ENCODE data around the gene ENHO. TPM values are rescaled to one million over a fixed set of nuclear protein-coding genes. Genes with fewer than 3 reads are reported as not detected.

Gene ENHO
- total RNA-seq, result 0.96 to 1.1 TPM (median 1.0 TPM) in 3 replicates

DNA sequence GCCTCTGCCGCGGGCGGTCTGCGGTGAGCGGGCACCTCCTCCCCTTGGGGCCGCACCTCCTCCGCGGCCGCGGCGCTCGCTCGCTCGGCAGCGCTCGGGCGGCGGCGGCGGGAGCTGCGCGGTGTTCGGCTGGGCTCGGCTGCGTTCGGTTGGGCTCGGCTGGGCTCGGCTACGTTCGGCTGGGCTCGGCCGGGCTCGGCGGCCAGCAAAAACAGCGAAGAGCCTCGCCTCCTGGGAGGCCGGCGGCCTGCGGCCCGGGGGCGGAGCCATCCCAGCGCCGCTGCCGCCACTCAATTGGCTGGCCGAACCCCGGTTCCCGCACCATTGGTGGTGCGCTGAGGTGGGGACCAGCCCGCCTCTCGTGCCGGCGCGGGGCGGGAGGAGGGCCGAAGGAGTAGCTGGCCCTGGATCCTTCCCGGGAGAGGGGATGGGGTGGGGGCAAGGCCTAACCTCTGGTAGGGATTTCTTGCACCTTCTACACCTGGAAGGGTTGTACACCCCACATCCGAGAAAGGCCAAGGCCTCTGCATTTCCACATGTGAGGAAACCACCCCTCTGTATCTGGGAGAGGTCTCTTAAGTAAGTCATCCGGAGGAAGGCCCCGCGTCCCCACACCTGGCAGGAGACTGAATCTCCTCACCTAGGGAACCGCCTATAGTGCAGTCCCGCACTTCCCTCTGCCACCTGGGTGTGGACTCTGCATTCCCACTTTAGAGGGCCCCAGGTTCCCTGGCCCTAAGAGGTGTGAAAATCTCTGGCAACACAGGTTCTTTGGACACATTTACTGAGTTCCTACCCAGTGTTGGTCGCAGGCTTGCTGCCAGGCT lies at the start of gene ENHO:
ENHO (minus strand) TSS at position 20 of the 827 bp plus-strand sequence. CDS start 1,295 bp downstream, outside the sequence.
- Mint-ChIP-seq H3K4me3 (peak within 1 kb of the TSS; percentile 62), H3K9me3 (no peaks in the 10 kb centered on the region), H3K36me3 (no peaks in the 10 kb centered on the region), H3K4me1 (no peaks in the 10 kb centered on the region), H3K27ac (no peak within 1 kb of the TSS), H3K27me3 (ENCODE audit: low read depth) (peaks cover 64% of the 10 kb centered on the region)
- no peak for TF ChIP-seq CTCF (IDR thresholded peaks at IDR 0.05; ENCODE audit: unreplicated experiment)
- peak; percentile 84 to 99 for DNase-seq (ENCODE audit: low spot score in 2 of 2, unreplicated experiment in 2 of 2)

DNA sequence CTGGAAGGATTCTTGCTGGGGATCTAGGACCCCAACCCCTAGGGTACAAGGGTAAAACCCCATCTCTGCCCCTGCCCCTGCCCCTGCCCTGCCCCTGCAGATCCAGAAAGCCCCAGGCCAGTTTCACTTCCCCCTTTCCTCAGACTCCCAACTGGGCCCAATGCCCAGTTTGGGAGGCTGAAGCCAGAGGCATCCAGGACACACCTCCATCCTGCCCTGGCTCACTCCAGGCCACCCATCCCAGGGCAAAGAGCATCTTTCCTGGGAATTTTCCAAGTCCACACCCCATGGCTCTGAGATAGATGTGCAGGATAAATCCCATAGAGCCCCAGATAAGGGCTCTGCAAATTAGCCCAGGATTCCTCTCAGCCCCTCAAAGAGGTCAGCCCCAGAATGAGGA lies 49.3 kb upstream of the ENHO start:
- H3K4me3 Mint-ChIP-seq, result no peak overlapping the region
- H3K36me3 Mint-ChIP-seq, result no peaks in the 10 kb centered on the region
- no peak for DNase-seq (ENCODE audit: low spot score in 2 of 2, unreplicated experiment in 2 of 2)
- H3K27ac Mint-ChIP-seq, result no peak overlapping the region
- TF ChIP-seq CTCF (IDR thresholded peaks at IDR 0.05; ENCODE audit: unreplicated experiment), result no peak
- H3K27me3 Mint-ChIP-seq (ENCODE audit: low read depth), result peaks cover 44% of the 10 kb centered on the region
- H3K4me1 Mint-ChIP-seq, result peaks cover 39% of the 10 kb centered on the region
- H3K9me3 Mint-ChIP-seq, result no peaks in the 10 kb centered on the region

DNA sequence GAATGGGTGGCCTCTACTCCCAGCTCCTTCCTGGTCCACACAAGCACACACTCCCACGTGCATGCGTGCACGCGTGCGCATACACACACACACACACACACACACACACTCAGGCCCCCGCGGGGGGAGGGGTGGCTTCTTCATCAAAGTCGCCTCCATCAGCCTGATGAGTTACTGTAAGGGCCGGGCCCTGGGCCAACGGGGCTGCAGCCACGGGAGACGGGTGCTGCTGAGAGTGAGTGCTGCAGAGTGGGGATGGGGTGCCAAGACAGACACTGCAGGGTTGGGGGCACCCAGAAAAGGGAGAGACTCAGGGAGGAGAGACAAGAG lies 48.7 kb upstream of the ENHO start:
- Mint-ChIP-seq H3K27me3 (ENCODE audit: low read depth) (peaks cover 46% of the 10 kb centered on the region), H3K36me3 (peaks cover 2% of the 10 kb centered on the region), H3K4me1 (peaks cover 35% of the 10 kb centered on the region), H3K27ac (peak overlapping the region; percentile 68), H3K9me3 (no peaks in the 10 kb centered on the region), H3K4me3 (no peak overlapping the region)
- DNase-seq (ENCODE audit: low spot score in 2 of 2, unreplicated experiment in 2 of 2), result no peak
- no peak for TF ChIP-seq CTCF (IDR thresholded peaks at IDR 0.05; ENCODE audit: unreplicated experiment)

DNA sequence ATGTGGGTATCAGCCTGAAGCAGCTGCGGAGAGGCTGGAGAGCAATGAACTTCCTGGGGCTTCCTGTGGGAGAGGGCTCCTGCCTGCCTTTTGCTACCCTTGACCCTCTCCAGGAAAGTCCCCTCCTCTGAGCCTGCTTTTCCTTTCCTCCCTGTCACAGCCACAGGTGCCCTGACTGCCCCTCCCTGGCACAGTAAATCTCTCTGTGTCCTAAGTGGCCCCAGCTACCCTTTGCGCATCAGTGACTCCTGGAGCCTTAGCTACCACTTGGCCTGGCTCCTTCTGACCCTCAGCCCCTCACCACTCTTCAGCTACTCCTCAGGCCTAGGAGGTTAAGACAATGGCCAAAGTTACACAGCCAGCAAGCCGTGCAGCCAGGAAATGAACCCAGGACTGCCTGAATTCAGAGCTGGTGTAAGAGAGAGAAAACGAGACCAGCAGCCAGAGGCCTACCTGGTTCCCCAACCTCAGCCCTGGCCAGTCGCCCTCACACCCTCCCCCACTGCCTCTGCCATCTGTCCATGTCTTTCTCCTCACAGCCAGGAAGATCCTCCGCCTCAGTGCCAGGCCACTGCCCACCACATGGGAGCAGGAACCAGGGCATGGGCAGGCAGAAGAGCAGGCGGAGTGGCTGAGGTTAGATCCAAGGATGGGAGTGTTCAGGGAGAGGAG lies 48.2 kb upstream of the ENHO start:
- peaks cover 31% of the 10 kb centered on the region for H3K4me1 Mint-ChIP-seq
- H3K27ac Mint-ChIP-seq, result peak overlapping the region; percentile 40
- H3K36me3 Mint-ChIP-seq, result peaks cover 2% of the 10 kb centered on the region
- peaks cover 41% of the 10 kb centered on the region for H3K27me3 Mint-ChIP-seq (ENCODE audit: low read depth)
- DNase-seq (ENCODE audit: low spot score in 2 of 2, unreplicated experiment in 2 of 2), result no peak
- H3K9me3 Mint-ChIP-seq, result no peaks in the 10 kb centered on the region
- H3K4me3 Mint-ChIP-seq, result no peak overlapping the region
- no peak for TF ChIP-seq CTCF (IDR thresholded peaks at IDR 0.05; ENCODE audit: unreplicated experiment)

DNA sequence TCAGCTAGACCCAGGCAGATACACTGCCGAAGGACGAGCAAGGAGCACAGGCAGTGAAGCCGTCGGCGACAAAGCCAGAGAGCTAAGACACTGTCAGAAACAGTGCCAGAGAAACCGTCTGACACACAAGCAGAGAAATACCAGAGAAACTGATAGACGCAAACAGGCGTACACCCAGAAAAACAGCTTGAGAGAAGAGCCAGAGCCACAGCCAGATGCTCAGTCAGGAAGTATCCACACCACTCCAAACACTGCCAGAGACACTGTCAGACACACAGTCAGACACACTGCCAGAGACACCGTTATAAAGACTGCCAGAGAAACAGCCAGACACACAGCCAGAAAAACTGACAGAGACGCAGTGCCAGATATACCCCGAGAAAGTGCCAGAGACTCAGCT lies 47.6 kb upstream of the ENHO start:
- no peak for DNase-seq (ENCODE audit: low spot score in 2 of 2, unreplicated experiment in 2 of 2)
- Mint-ChIP-seq H3K4me1 (peaks cover 28% of the 10 kb centered on the region), H3K9me3 (no peaks in the 10 kb centered on the region), H3K27ac (peak overlapping the region; percentile 13), H3K36me3 (peaks cover 2% of the 10 kb centered on the region), H3K4me3 (no peak overlapping the region), H3K27me3 (ENCODE audit: low read depth) (peaks cover 39% of the 10 kb centered on the region)
- no peak for TF ChIP-seq CTCF (IDR thresholded peaks at IDR 0.05; ENCODE audit: unreplicated experiment)
